Endothelial cell of umbilical vein (primary cell): Measurements from ENCODE around the gene KANK3.
"Not testable (repeated sequence)": the region's sequence is repeated elsewhere in the genome, so short reads cannot be mapped to it uniquely, and the experiment has no call there.

ENCODE experiments used
- POLR2A ChIP-seq: IDR thresholded peaks from 2 replicates; pipeline ENCODE4 v1.6.1; 2012; ENCODE audit warnings: low read depth, mild to moderate bottlenecking, control low read depth, low read length
- POLR2AphosphoS5 ChIP-seq: IDR thresholded peaks from 2 replicates; pipeline ENCODE4 v1.6.1; 2012; ENCODE audit warnings: low read depth, mild to moderate bottlenecking, control low read depth, low read length, moderate library complexity; ENCODE audit not compliant: insufficient read depth
- TF ChIP-seq, protein P1 (sequence below), 2 donors: IDR thresholded peaks; 1 replicate in 1 of 2; 2 replicates in 1 of 2; pipeline ENCODE4 v1.5.1; 2011; ENCODE audit warnings: low read length in 2 of 2, mild to moderate bottlenecking in 2 of 2, moderate library complexity in 2 of 2, control low read depth in 1 of 2, inconsistent platforms in 1 of 2, low read depth in 1 of 2; ENCODE audit not compliant: insufficient read depth in 1 of 2; ENCODE audit errors: extremely low read depth in 1 of 2
- TF ChIP-seq, protein P2 (sequence below): IDR thresholded peaks from 2 replicates; pipeline ENCODE4 v1.6.1; 2011; ENCODE audit not compliant: insufficient read depth, insufficient read length

DNA sequence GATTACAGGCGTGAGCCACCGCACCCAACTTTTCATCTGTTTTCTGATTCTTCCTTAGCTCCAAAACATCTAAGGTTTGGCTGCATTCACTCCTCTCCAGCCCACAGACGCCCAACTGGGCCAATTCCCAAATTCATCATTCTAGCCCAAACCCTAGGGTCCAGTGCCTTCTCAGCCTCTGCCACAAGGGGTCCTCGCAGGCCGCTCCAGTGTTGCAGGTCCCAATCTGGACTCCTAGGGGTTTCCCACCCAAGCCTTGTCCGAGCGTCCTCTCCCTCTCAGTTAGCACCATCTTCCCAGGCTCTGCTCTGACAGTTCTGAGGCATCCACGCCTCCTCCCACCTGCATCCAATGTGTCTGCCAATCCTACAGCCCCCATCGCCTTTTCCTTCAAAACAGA is 66.6 kb downstream of the KANK3 start:
- TF ChIP-seq POLR2A, POLR2AphosphoS5: not testable (repeated sequence)
- TF ChIP-seq, protein P1, sequence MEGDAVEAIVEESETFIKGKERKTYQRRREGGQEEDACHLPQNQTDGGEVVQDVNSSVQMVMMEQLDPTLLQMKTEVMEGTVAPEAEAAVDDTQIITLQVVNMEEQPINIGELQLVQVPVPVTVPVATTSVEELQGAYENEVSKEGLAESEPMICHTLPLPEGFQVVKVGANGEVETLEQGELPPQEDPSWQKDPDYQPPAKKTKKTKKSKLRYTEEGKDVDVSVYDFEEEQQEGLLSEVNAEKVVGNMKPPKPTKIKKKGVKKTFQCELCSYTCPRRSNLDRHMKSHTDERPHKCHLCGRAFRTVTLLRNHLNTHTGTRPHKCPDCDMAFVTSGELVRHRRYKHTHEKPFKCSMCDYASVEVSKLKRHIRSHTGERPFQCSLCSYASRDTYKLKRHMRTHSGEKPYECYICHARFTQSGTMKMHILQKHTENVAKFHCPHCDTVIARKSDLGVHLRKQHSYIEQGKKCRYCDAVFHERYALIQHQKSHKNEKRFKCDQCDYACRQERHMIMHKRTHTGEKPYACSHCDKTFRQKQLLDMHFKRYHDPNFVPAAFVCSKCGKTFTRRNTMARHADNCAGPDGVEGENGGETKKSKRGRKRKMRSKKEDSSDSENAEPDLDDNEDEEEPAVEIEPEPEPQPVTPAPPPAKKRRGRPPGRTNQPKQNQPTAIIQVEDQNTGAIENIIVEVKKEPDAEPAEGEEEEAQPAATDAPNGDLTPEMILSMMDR (IDR thresholded peaks at IDR 0.05; ENCODE audit: extremely low read depth in 1 of 2, insufficient read depth in 1 of 2, low read depth in 1 of 2, low read length in 2 of 2), result not testable (repeated sequence)
- TF ChIP-seq, protein P2, sequence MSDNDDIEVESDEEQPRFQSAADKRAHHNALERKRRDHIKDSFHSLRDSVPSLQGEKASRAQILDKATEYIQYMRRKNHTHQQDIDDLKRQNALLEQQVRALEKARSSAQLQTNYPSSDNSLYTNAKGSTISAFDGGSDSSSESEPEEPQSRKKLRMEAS, result not testable (repeated sequence)
